Measurements from ENCODE around the gene EFHC2. TPM values are rescaled to one million over a fixed set of nuclear protein-coding genes. Genes with fewer than 3 reads are reported as not detected.

The EFHC2 gene
- total and polyA plus RNA-seq, 4 donors = 0.10 to 0.84 (median 0.81) TPM; not detected in 1

DNA sequence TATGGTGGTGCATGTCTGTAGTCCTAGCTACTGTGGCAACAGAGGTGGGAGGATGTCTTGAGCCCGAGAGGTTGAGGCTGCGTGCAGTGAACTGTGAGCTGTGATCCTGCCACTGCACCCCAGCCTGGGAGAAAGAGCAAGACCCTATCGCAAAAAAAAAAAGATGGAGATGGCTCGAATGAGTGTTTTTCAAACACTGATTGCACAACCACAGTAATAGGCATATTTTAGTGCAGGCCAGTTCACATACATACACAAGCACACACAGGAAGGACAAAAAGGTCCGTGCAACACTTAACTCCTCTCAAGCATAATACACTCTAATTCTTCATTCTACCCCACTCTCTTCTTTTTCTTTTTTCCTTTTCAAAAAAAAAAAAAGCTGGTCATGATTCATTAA, 5.1 kb downstream of the EFHC2 start:
- H3K36me3 ChIP-seq (ENCODE audit: control insufficient read depth in 1 of 2, insufficient read depth in 2 of 2, low read length in 1 of 2) = no peaks in the 10 kb centered on the region
- no peaks in the 10 kb centered on the region for H3K27me3 ChIP-seq (ENCODE audit: control insufficient read depth in 1 of 2, insufficient read depth in 2 of 2, low read length in 1 of 2)
- intact Hi-C loops (cut with DNase I) = no loop called here
- H3K9me3 ChIP-seq (ENCODE audit: control insufficient read depth, low read length) = no peaks in the 10 kb centered on the region
- WGBS, 2 donors = 91% methylated on average over 5 of the region's 5 CpGs
- H3K4me3 ChIP-seq (ENCODE audit: low read length in 2 of 2) = no peak overlapping the region
- DNase-seq (no peak), ATAC-seq (ENCODE audit: low FRiP score) (no peak)
- no peaks in the 10 kb centered on the region for H3K4me1 ChIP-seq (ENCODE audit: control insufficient read depth in 1 of 2, insufficient read depth in 2 of 2, low read length in 2 of 2)
- H3K27ac ChIP-seq (ENCODE audit: low read depth in 1 of 2, low read length in 2 of 2) = no peak overlapping the region

DNA sequence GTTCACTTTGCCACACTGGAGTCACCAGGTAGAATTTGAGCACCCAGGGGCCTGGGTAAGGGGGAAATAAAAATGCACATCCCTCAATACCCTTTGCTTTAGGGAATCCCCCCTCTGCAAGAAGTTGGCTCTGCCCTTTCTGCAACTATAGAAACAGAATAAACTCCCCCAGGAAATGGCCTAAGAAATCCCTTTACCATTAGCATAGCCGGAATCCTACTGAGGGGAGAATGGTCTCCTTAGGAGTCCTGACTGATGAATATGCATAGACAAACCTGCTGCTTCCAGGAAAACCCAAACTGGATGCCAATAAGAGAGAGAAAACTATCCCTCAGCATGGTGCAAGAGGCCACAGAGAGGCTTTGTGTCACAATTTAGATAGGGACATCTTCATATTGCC, 11.0 kb downstream of the EFHC2 start:
- Histone ChIP-seq H3K9me3 (ENCODE audit: control insufficient read depth, low read length) (no peaks in the 10 kb centered on the region), H3K27ac (ENCODE audit: low read depth in 1 of 2, low read length in 2 of 2) (no peak overlapping the region), H3K36me3 (ENCODE audit: control insufficient read depth in 1 of 2, insufficient read depth in 2 of 2, low read length in 1 of 2) (no peaks in the 10 kb centered on the region), H3K27me3 (ENCODE audit: control insufficient read depth in 1 of 2, insufficient read depth in 2 of 2, low read length in 1 of 2) (no peaks in the 10 kb centered on the region), H3K4me3 (ENCODE audit: low read length in 2 of 2) (no peak overlapping the region), H3K4me1 (ENCODE audit: control insufficient read depth in 1 of 2, insufficient read depth in 2 of 2, low read length in 2 of 2) (no peaks in the 10 kb centered on the region)
- intact Hi-C loops (cut with DNase I) = no loop called here
- no peak for ATAC-seq (ENCODE audit: low FRiP score)
- DNase-seq = no peak
- 0 to 40% methylated on average over 1 of the region's 1 CpG for WGBS, 2 donors

DNA sequence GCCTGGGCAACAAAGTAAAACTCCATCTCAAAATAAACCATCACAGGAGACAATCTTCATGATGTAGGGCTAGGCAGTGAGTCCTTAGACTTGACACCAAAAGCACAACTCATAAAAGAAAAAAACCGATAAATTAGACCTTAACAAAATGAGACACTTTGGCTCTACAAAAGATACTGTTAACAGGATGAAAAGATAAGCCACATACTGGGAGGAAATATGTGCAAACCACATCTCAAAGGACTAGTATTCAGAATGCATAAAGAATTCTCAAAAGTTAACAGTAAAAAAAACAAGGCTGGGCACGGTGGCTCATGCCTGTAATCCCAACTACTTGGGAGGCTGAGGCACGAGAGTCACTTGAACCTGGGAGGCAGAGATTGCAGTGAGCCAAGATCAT, 13.2 kb downstream of the EFHC2 start:
- no peak for DNase-seq
- WGBS, 2 donors = 60 to 79% methylated on average over 3 of the region's 3 CpGs
- intact Hi-C loops (cut with DNase I) = no loop called here

DNA sequence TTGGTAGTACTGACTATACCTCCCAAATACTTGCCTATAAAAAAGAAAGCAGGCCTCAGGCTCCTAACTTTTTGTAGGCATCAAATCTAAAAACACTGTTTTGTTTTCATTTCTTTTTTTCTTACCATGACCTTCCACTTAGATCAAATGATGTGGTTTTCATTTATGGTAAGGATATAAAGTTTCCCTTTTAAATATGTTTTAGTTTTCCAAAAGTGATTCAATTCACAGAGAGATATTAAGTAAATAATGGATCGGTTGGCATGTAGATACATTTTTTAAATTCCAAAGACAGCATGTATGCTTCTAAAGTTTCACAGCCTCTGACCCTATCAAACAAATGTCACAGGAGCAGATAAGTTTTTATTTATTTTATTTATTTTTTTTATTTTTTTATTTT, 23.9 kb downstream of the EFHC2 start:
- Histone ChIP-seq H3K9me3 (ENCODE audit: control insufficient read depth, low read length) (no peaks in the 10 kb centered on the region), H3K4me3 (ENCODE audit: low read length in 2 of 2) (no peak overlapping the region), H3K27me3 (ENCODE audit: control insufficient read depth in 1 of 2, insufficient read depth in 2 of 2, low read length in 1 of 2) (no peaks in the 10 kb centered on the region), H3K4me1 (ENCODE audit: control insufficient read depth in 1 of 2, insufficient read depth in 2 of 2, low read length in 2 of 2) (no peaks in the 10 kb centered on the region), H3K27ac (ENCODE audit: low read depth in 1 of 2, low read length in 2 of 2) (no peak overlapping the region), H3K36me3 (ENCODE audit: control insufficient read depth in 1 of 2, insufficient read depth in 2 of 2, low read length in 1 of 2) (no peaks in the 10 kb centered on the region)
- DNase-seq = no peak
- intact Hi-C loops (cut with DNase I) = no loop called here
- 68% methylated on average over 1 of the region's 1 CpG for WGBS, 2 donors
- ATAC-seq (ENCODE audit: low FRiP score) = no peak

More for the DNA sequence above, 13.2 kb downstream of the EFHC2 start:
- no peaks in the 10 kb centered on the region for H3K9me3 ChIP-seq (ENCODE audit: control insufficient read depth, low read length)
- no peak for ATAC-seq (ENCODE audit: low FRiP score)
- H3K36me3 ChIP-seq (ENCODE audit: control insufficient read depth in 1 of 2, insufficient read depth in 2 of 2, low read length in 1 of 2) = no peaks in the 10 kb centered on the region
- H3K4me3 ChIP-seq (ENCODE audit: low read length in 2 of 2) = no peak overlapping the region
- no peaks in the 10 kb centered on the region for H3K4me1 ChIP-seq (ENCODE audit: control insufficient read depth in 1 of 2, insufficient read depth in 2 of 2, low read length in 2 of 2)
- no peaks in the 10 kb centered on the region for H3K27me3 ChIP-seq (ENCODE audit: control insufficient read depth in 1 of 2, insufficient read depth in 2 of 2, low read length in 1 of 2)
- H3K27ac ChIP-seq (ENCODE audit: low read depth in 1 of 2, low read length in 2 of 2) = no peak overlapping the region

DNA sequence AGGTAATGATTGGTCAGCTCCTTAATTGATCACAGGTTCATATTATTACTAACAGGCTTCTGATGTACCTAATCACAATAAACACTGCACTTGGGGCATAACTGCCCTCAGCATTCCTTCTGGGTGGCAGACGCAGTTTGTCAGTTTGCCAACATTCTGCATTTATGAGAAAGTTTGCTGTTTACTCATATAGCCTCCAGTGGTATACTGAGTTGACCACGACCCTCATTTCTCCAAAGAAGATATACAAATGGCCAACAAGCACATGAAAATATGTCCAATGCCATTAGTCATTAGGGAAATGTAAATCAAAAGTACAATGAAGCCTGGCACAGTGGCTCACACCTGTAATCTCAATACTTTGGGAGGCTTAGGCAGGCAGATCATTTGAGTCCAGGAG, 26.3 kb downstream of the EFHC2 start:
- ATAC-seq (ENCODE audit: low FRiP score) (no peak), DNase-seq (no peak)
- no peaks in the 10 kb centered on the region for H3K4me1 ChIP-seq (ENCODE audit: control insufficient read depth in 1 of 2, insufficient read depth in 2 of 2, low read length in 2 of 2)
- no peak overlapping the region for H3K4me3 ChIP-seq (ENCODE audit: low read length in 2 of 2)
- 71 to 83% methylated on average over 2 of the region's 2 CpGs for WGBS, 2 donors
- H3K27me3 ChIP-seq (ENCODE audit: control insufficient read depth in 1 of 2, insufficient read depth in 2 of 2, low read length in 1 of 2) = no peaks in the 10 kb centered on the region
- H3K9me3 ChIP-seq (ENCODE audit: control insufficient read depth, low read length) = no peaks in the 10 kb centered on the region
- intact Hi-C loops (cut with DNase I) = no loop called here
- H3K27ac ChIP-seq (ENCODE audit: low read depth in 1 of 2, low read length in 2 of 2) = no peak overlapping the region
- no peaks in the 10 kb centered on the region for H3K36me3 ChIP-seq (ENCODE audit: control insufficient read depth in 1 of 2, insufficient read depth in 2 of 2, low read length in 1 of 2)

DNA sequence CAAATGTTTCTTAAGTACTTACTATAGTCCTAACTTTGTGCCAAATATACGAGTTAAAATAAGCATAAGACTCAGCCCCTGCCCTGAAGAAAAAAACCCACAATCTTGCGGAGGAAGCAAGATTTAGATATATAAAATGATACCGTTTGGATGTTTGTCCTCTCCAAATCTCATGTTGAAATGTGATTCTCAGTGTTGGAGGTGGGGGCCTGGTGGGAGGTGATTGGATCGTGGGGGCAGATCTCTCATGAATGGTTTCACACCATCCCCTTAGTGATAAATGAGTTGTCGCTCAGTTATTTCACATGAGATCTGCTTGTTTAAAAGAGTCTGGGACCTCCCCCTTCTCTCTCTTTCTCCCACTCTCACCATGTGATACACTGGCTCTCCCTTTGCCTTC, 28.7 kb downstream of the EFHC2 start:
- Histone ChIP-seq H3K27ac (ENCODE audit: low read depth in 1 of 2, low read length in 2 of 2) (no peak overlapping the region), H3K4me3 (ENCODE audit: low read length in 2 of 2) (no peak overlapping the region), H3K36me3 (ENCODE audit: control insufficient read depth in 1 of 2, insufficient read depth in 2 of 2, low read length in 1 of 2) (no peaks in the 10 kb centered on the region), H3K27me3 (ENCODE audit: control insufficient read depth in 1 of 2, insufficient read depth in 2 of 2, low read length in 1 of 2) (no peaks in the 10 kb centered on the region), H3K9me3 (ENCODE audit: control insufficient read depth, low read length) (no peaks in the 10 kb centered on the region), H3K4me1 (ENCODE audit: control insufficient read depth in 1 of 2, insufficient read depth in 2 of 2, low read length in 2 of 2) (no peaks in the 10 kb centered on the region)
- DNase-seq (no peak), ATAC-seq (ENCODE audit: low FRiP score) (no peak)
- WGBS, 2 donors = 66 to 75% methylated on average over 5 of the region's 5 CpGs
- intact Hi-C loops (cut with DNase I) = no loop called here

DNA sequence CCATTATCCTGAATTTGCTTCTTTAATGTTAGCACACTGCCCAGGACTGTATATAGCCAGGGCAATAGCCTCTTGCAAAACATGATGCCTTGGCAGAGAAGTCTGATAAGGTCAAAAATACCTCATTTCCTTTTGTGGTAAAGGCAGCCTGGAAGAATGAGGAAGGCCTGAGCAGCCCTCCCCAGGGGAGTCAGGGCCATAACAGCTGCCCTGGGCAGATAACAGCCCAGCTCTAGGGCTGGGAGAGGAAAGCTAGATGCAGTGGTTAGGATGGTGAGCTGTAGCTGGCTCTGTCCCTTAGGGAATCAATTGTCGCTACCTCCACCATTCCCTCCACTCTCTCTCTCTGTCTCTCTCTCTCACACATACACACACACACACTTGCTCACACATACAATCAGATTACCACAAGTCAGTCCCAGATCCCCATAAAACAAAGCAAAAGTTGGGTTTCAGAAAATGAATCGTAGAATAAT, 29.2 kb downstream of the EFHC2 start:
- intact Hi-C loops (cut with DNase I) = no loop called here
- 67 to 70% methylated on average over 2 of the region's 2 CpGs for WGBS, 2 donors

DNA sequence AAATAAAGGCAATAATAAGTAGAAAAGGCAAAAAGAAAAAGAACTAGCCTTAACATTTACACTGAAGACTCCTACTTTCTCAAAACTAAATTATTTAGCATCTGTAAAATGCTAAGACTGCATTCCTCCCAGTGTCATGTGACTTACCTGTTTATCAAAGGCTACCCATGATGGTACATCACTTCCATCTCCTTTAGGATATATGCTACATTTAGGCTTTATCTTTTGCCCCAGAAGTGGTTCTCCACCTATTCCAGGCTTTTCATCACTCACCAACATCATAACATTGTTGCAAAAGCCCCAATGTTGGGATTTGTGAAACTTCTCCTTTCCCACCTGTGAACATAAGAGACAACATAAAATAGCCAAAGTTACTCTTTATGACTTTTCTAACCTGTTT, 31.1 kb downstream of the EFHC2 start:
- H3K36me3 ChIP-seq (ENCODE audit: control insufficient read depth in 1 of 2, insufficient read depth in 2 of 2, low read length in 1 of 2) = no peaks in the 10 kb centered on the region
- no peaks in the 10 kb centered on the region for H3K4me1 ChIP-seq (ENCODE audit: control insufficient read depth in 1 of 2, insufficient read depth in 2 of 2, low read length in 2 of 2)
- ATAC-seq (ENCODE audit: low FRiP score) = no peak
- intact Hi-C loops (cut with DNase I) = no loop called here
- DNase-seq = no peak
- no peak overlapping the region for H3K4me3 ChIP-seq (ENCODE audit: low read length in 2 of 2)
- H3K27me3 ChIP-seq (ENCODE audit: control insufficient read depth in 1 of 2, insufficient read depth in 2 of 2, low read length in 1 of 2) = no peaks in the 10 kb centered on the region
- no peak overlapping the region for H3K27ac ChIP-seq (ENCODE audit: low read depth in 1 of 2, low read length in 2 of 2)
- H3K9me3 ChIP-seq (ENCODE audit: control insufficient read depth, low read length) = no peaks in the 10 kb centered on the region

More for the DNA sequence above, 29.2 kb downstream of the EFHC2 start:
- no peak for DNase-seq
- H3K9me3 ChIP-seq (ENCODE audit: control insufficient read depth, low read length) = no peaks in the 10 kb centered on the region
- H3K4me3 ChIP-seq (ENCODE audit: low read length in 2 of 2) = no peak overlapping the region
- no peaks in the 10 kb centered on the region for H3K27me3 ChIP-seq (ENCODE audit: control insufficient read depth in 1 of 2, insufficient read depth in 2 of 2, low read length in 1 of 2)
- no peaks in the 10 kb centered on the region for H3K36me3 ChIP-seq (ENCODE audit: control insufficient read depth in 1 of 2, insufficient read depth in 2 of 2, low read length in 1 of 2)
- H3K27ac ChIP-seq (ENCODE audit: low read depth in 1 of 2, low read length in 2 of 2) = no peak overlapping the region
- no peaks in the 10 kb centered on the region for H3K4me1 ChIP-seq (ENCODE audit: control insufficient read depth in 1 of 2, insufficient read depth in 2 of 2, low read length in 2 of 2)
- ATAC-seq (ENCODE audit: low FRiP score) = peak; percentile 56

DNA sequence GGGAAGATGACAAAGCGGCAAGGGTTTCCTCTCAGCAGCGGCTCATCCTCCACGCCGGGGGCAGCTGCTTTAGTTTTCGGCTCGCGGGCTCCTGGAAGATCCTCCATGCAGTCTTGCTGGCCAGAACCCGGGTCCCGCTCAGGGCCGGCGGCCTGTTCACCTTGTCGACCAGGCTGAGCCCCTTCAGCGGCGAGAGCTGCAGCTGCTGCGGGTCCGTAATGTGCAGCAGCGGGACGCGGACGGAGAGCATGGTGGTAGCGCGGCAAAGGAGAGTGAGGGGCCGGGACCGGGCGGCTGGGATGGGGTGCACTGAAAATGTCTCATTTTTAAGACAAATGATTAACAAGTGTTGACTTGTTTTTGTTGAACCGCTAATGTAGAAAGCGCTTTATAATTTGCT, 33.2 kb downstream of the EFHC2 start:
- H3K4me3 ChIP-seq (ENCODE audit: low read length in 2 of 2) = no peak overlapping the region
- intact Hi-C loops (cut with DNase I) = no loop called here
- ATAC-seq (ENCODE audit: low FRiP score) = no peak

More for the DNA sequence above, 33.2 kb downstream of the EFHC2 start:
- Histone ChIP-seq H3K9me3 (ENCODE audit: control insufficient read depth, low read length) (no peaks in the 10 kb centered on the region), H3K27me3 (ENCODE audit: control insufficient read depth in 1 of 2, insufficient read depth in 2 of 2, low read length in 1 of 2) (no peaks in the 10 kb centered on the region), H3K36me3 (ENCODE audit: control insufficient read depth in 1 of 2, insufficient read depth in 2 of 2, low read length in 1 of 2) (no peaks in the 10 kb centered on the region), H3K27ac (ENCODE audit: low read depth in 1 of 2, low read length in 2 of 2) (no peak overlapping the region), H3K4me1 (ENCODE audit: control insufficient read depth in 1 of 2, insufficient read depth in 2 of 2, low read length in 2 of 2) (no peaks in the 10 kb centered on the region)
- no peak for DNase-seq
- 54 to 95% methylated on average over 26 to 27 of the region's 27 CpGs for WGBS, 2 donors
